Activated T-helper 2 cell treated with anti-CD3 and anti-CD28 coated beads, Interferon-gamma antibody, Interleukin-2, Interleukin-4, amounts not matched to agents 10 μg/mL and 5 μg/mL and 100 μg/mL, durations not matched to agents 14 hours and 24 hours and 36 hours (primary cell): ENCODE results near the gene FAM177A1. TPM values are rescaled to one million over a fixed set of nuclear protein-coding genes. Genes with fewer than 3 reads are reported as not detected.
"Not testable (repeated sequence)": the region's sequence is repeated elsewhere in the genome, so short reads cannot be mapped to it uniquely, and the experiment has no call there.

Source experiments
- DNase-seq: peaks from one replicate; pipeline ENCODE4 v3.0.0; 2021; ENCODE audit warnings: low spot score
- H3K27ac Mint-ChIP-seq: one replicate; pipeline ENCODE4 v1.8.0; 2021; ENCODE audit warnings: mixed read lengths
- H3K27me3 Mint-ChIP-seq: one replicate; pipeline ENCODE4 v1.8.0; 2021; ENCODE audit warnings: low read depth, mixed read lengths
- H3K36me3 Mint-ChIP-seq: one replicate; pipeline ENCODE4 v1.8.0; 2021; ENCODE audit warnings: low read depth, mixed read lengths
- H3K4me1 Mint-ChIP-seq: one replicate; pipeline ENCODE4 v1.8.0; 2021; ENCODE audit warnings: low read depth, mixed read lengths
- H3K4me3 Mint-ChIP-seq: one replicate; pipeline ENCODE4 v1.8.0; 2021; ENCODE audit warnings: low read depth, mild to moderate bottlenecking, moderate library complexity, mixed read lengths
- H3K9me3 Mint-ChIP-seq: one replicate; pipeline ENCODE4 v1.8.0; 2021; ENCODE audit warnings: mixed read lengths
- intact Hi-C: fragments of 100-400 bp; cut with micrococcal nuclease; formaldehyde crosslinking; loops from one replicate; pipeline ENCODE4 v1.15.1; 2023
- total RNA-seq: library from RNA; stranded (reverse); gene quantifications from 2 replicates; pipeline ENCODE4 v1.2.3, GENCODE V29; 2022

FAM177A1 gene
- total RNA-seq, 1 donor from 2014 or later, result 43.2 TPM

DNA sequence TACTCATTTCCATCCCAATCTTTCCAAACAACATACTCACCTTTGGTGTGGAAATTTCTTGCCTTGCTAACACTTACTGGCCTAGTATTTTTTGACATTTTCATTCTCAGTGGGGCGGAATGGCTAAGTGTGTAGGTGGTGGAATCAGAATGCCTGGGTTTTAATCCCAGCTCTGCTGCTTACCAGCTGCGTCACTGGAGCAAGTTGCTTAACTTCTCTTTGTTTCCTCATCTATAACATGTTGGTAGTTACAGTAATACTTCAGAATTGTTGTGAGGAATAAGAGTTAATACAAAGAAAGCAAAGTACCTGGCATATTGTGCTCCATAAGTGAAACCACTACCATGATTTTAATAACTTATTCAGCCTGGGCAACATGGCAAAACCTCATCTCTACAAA, 3.0 kb upstream of the FAM177A1 start:
- Mint-ChIP-seq H3K4me1 (peaks cover 16% of the 10 kb centered on the region), H3K4me3 (no peak overlapping the region), H3K9me3 (no peaks in the 10 kb centered on the region), H3K27me3 (no peaks in the 10 kb centered on the region), H3K27ac (no peak overlapping the region), H3K36me3 (peaks cover 5% of the 10 kb centered on the region)
- DNase-seq, result no peak
- intact Hi-C loops, result no loop called here

DNA sequence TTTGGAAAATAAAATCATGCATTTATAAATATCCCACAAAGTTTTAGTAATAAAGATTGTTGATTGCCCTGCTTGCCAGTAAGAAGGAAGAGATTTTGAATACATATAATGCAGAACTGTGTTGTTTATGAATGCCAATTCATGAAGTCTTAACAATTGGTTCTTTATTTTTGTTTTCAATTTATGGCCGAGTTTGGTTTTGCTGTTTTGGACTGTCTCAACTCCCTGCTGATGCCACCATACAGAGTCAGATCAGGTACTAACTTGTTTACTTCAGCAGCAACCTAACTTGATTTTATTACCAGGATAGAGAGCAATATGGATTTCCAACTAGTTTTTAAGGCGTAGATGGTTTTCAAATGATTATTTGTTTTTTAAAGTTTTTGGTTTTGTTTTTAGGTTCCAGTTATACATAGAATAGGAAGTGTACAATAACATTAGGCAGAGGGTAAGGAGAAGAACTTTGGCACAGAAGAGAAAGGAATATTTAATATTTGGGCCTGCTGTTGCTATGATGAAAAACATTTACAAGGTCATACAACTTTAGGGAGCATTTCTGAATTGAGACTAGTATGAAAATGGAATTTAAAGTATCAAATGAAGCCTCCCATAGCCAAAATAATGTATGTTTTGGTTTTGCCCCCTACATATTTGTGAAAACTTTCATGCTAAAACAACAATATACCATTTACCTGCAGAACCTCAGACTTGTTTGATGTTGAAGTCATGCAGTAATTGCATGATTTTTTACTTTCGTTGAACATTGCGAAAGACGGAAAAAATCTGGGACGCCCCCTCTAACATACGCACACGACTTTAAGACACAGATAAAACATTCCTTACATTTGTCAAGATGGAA, 904 bp upstream of the FAM177A1 start:
- Mint-ChIP-seq H3K4me3 (peak overlapping the region; percentile 98), H3K36me3 (peaks cover 11% of the 10 kb centered on the region), H3K27ac (peak overlapping the region; percentile 98), H3K27me3 (no peaks in the 10 kb centered on the region), H3K4me1 (peaks cover 21% of the 10 kb centered on the region), H3K9me3 (no peaks in the 10 kb centered on the region)
- DNase-seq, result no peak
- intact Hi-C loops, result loop anchor here (5.0 kb wide), 2 partner anchors 357 to 782 kb away; partner anchors contain the start of genes BRMS1L and NFKBIA

DNA sequence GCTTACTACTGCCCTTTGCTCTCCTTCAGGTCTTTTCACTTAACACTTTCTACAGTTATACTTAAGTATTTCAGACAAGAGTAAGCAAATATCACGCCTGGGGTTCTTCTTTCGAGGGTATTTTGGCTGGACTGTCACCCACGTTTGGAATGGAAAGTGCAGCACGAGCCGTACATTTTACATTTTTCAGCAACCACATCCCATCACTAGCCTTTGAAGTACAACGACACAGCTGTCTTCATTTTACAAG, 349 bp upstream of the FAM177A1 start:
- intact Hi-C loops, result loop anchor here (1.0 to 5.0 kb wide), 6 partner anchors 63 to 782 kb away; partner anchors contain the start of genes BRMS1L, NFKBIA, PRORP and SRP54
- H3K27ac Mint-ChIP-seq, result peak overlapping the region; percentile 98
- H3K4me3 Mint-ChIP-seq, result peak overlapping the region; percentile 98
- DNase-seq, result no peak
- no peaks in the 10 kb centered on the region for H3K9me3 Mint-ChIP-seq
- H3K27me3 Mint-ChIP-seq, result no peaks in the 10 kb centered on the region
- peaks cover 15% of the 10 kb centered on the region for H3K36me3 Mint-ChIP-seq
- H3K4me1 Mint-ChIP-seq, result peaks cover 21% of the 10 kb centered on the region

- H3K4me3 Mint-ChIP-seq, result peak overlapping the region; percentile 98
- peaks cover 20% of the 10 kb centered on the region for H3K36me3 Mint-ChIP-seq
- intact Hi-C loops, result loop anchor here (1.0 to 5.0 kb wide), 6 partner anchors 65 to 780 kb away; partner anchors contain the start of genes BRMS1L, NFKBIA, PRORP and SRP54
- peaks cover 21% of the 10 kb centered on the region for H3K4me1 Mint-ChIP-seq
- no peak for DNase-seq
- H3K27me3 Mint-ChIP-seq, result no peaks in the 10 kb centered on the region
- peak overlapping the region; percentile 98 for H3K27ac Mint-ChIP-seq
- no peaks in the 10 kb centered on the region for H3K9me3 Mint-ChIP-seq
Observed at GRCh38 chr14:35046751-35047536, 872 bp downstream of the FAM177A1 start.

DNA sequence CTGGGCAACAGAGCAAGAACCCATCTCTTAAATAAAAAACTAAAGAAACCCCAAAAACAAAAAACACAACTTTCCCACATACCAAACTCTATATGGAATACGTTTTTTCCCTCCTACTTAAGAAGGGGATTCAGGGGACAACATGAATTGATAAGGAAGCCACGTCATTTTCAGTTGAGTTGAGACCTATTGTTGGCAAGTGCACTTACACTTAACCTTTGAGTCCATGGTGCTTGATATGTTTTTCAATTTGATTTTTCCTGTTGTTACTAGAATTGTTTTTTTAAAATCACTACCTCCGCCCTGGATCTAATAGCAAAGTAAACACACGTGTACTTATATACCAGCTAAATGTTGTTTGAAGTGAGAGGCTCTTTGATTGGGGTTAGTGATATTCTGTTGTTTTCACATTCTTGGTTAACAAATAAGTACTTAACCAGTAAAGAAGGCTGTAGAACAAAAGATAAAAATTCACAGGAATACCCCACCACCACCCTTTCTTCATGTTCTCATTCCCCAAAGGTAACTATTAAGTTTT, 2.0 kb downstream of the FAM177A1 start:
- intact Hi-C loops, result loop anchor here (5.0 kb wide), 2 partner anchors 354 to 779 kb away; partner anchors contain the start of genes BRMS1L and NFKBIA

GRCh38 chr14:35050652-35051051, 4.6 kb downstream of the FAM177A1 start:
- Mint-ChIP-seq H3K9me3 (no peaks in the 10 kb centered on the region), H3K4me1 (peaks cover 12% of the 10 kb centered on the region), H3K27ac (no peak overlapping the region), H3K36me3 (peaks cover 24% of the 10 kb centered on the region), H3K4me3 (no peak overlapping the region), H3K27me3 (no peaks in the 10 kb centered on the region)
- DNase-seq, result no peak
- intact Hi-C loops, result no loop called here

More for the DNA sequence above, 2.0 kb downstream of the FAM177A1 start:
- no peak for DNase-seq
- Mint-ChIP-seq H3K4me1 (peaks cover 21% of the 10 kb centered on the region), H3K9me3 (no peaks in the 10 kb centered on the region), H3K27ac (peak overlapping the region; percentile 33), H3K4me3 (peak overlapping the region; percentile 98), H3K27me3 (no peaks in the 10 kb centered on the region), H3K36me3 (peaks cover 22% of the 10 kb centered on the region)

GRCh38 chr14:35051796-35052195, 5.7 kb downstream of the FAM177A1 start:
- no peak overlapping the region for H3K4me3 Mint-ChIP-seq
- DNase-seq, result no peak
- H3K36me3 Mint-ChIP-seq, result peaks cover 28% of the 10 kb centered on the region
- H3K27me3 Mint-ChIP-seq, result no peaks in the 10 kb centered on the region
- H3K27ac Mint-ChIP-seq, result no peak overlapping the region
- no peaks in the 10 kb centered on the region for H3K9me3 Mint-ChIP-seq
- peaks cover 12% of the 10 kb centered on the region for H3K4me1 Mint-ChIP-seq
- intact Hi-C loops, result no loop called here

DNA sequence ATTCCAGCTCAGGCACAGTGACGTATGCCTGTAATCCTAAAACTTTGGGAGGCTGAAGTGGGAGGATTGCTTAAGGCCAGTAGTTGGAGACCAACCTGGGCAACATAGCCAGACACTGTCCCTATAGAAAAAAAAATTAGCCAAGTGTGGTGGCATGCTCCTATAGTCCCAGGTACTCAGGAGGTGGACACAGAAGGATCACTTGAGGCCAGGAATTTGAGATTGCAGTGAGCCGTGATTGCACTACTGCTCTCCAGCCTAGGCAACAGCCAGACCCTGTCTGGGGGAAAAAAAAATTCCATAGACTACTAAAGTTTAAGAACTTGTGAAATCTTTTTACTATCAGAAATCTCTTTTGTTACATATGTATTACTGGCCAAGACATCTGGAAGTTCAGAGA, 6.6 kb downstream of the FAM177A1 start:
- peaks cover 32% of the 10 kb centered on the region for H3K36me3 Mint-ChIP-seq
- H3K4me3 Mint-ChIP-seq, result no peak overlapping the region
- intact Hi-C loops, result no loop called here
- peaks cover 15% of the 10 kb centered on the region for H3K4me1 Mint-ChIP-seq
- DNase-seq, result no peak
- H3K27me3 Mint-ChIP-seq, result no peaks in the 10 kb centered on the region
- H3K27ac Mint-ChIP-seq, result no peak overlapping the region
- no peaks in the 10 kb centered on the region for H3K9me3 Mint-ChIP-seq

- H3K9me3 Mint-ChIP-seq, H3K27ac Mint-ChIP-seq, H3K27me3 Mint-ChIP-seq, intact Hi-C loops, H3K4me3 Mint-ChIP-seq, DNase-seq: not testable (repeated sequence)
- Mint-ChIP-seq H3K36me3 (peaks cover 37% of the 10 kb centered on the region), H3K4me1 (peaks cover 14% of the 10 kb centered on the region)
Observed at GRCh38 chr14:35061113-35061791, 15.2 kb downstream of the FAM177A1 start.

GRCh38 chr14:35065731-35066130, 19.7 kb downstream of the FAM177A1 start:
- intact Hi-C loops, H3K27ac Mint-ChIP-seq, H3K4me1 Mint-ChIP-seq, H3K9me3 Mint-ChIP-seq, DNase-seq, H3K4me3 Mint-ChIP-seq, H3K27me3 Mint-ChIP-seq: not testable (repeated sequence)
- peaks cover 34% of the 10 kb centered on the region for H3K36me3 Mint-ChIP-seq

GRCh38 chr14:35068238-35069012, 22.4 kb downstream of the FAM177A1 start:
- H3K4me3 Mint-ChIP-seq, result no peak overlapping the region
- no peaks in the 10 kb centered on the region for H3K9me3 Mint-ChIP-seq
- no peak overlapping the region for H3K27ac Mint-ChIP-seq
- peaks cover 41% of the 10 kb centered on the region for H3K36me3 Mint-ChIP-seq
- DNase-seq, result no peak
- H3K27me3 Mint-ChIP-seq, result no peaks in the 10 kb centered on the region
- no peaks in the 10 kb centered on the region for H3K4me1 Mint-ChIP-seq
- intact Hi-C loops, result no loop called here

GRCh38 chr14:35072226-35072625, 26.2 kb downstream of the FAM177A1 start:
- Mint-ChIP-seq H3K36me3 (peaks cover 44% of the 10 kb centered on the region), H3K4me3 (no peak overlapping the region), H3K4me1 (no peaks in the 10 kb centered on the region), H3K27ac (no peak overlapping the region), H3K9me3 (no peaks in the 10 kb centered on the region), H3K27me3 (no peaks in the 10 kb centered on the region)
- DNase-seq, result no peak
- intact Hi-C loops, result no loop called here
